ENCODE results near the gene IQCF6.

- no peak for TF ChIP-seq CTCF (IDR thresholded peaks at IDR 0.05)
- TF ChIP-seq POLR2A (IDR thresholded peaks at IDR 0.05) = no peak
These were observed 49.3 kb upstream of the IQCF6 start for GRCh38 chr3:51828297-51828696.
